ENCODE measurements around the gene EML5.
A peak's percentile ranks its signal among the peaks of the same experiment; 100 is the strongest.

EML5 gene

DNA sequence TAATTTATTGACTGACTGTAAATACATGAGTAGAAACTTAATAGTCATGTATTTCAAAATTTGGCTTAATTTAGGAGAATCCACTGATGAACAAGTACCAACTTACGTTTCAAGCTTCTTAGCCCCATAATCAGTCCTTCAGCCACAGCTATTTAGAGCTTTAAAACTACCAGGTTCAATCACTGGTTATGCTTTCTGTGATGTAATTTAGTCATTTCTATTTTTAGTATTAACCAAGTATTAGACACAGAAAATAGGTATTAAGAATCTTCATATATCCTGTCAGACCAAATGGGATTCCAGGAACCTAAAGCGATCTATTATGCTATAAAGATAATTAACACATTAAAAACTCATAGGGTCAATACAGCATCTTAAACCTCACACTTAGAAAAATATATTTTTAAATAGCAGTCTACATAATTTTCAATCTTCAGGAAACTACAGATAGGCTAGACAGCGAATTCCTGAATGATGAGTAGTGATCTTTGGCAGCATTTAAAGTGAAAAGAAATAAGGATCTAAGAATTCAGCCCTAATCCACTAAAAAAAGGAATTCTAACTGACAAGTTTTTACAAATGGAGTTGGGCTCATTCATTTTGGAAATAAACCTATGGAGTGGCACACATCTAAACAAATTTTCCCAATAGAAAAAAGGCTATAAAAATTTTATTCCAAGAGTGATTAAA lies 178.4 kb downstream of the EML5 start:
- DNase-seq: peak; percentile 80

DNA sequence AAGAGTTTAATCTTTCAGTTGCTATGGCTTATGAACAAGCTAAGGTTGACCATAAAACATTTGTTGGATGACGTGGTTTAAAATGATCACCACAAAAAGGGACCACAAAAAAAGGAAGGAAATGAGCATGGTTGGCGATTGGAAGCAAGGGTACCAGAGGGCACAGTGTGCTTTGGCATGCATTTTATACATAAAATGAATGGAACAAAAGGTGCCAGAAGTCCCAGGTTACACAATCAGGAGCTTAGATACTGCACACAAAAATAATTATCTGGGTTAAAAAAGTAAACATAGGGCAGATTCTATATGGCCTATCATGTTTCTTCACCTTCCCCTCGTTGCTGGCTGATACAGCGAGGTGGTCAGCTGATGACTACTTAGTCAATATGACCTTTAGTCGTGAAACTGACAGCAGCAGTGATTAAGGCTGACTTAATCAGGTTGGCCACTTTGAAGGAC lies 179.2 kb downstream of the EML5 start:
- DNase-seq: peak; percentile 13

DNA sequence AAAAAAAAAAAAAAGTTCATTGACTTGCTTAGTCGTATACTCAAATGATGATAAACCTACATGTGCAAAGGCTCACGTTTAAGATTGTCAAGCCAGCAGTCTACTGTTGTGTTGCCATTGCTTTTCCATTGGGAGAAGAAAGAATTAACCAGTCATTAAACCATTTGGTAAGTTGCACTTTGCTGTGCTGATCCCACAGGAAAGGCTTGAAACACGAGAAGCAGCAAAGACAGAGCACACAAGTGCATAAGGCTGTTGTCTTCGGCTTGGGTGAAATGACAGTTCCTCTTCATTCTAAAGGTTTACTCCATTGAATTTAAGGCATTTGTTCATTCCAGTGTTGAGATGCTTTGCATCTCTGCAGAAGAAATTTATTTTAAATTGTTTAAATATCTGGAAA lies 179.8 kb downstream of the EML5 start:
- no peak for DNase-seq

DNA sequence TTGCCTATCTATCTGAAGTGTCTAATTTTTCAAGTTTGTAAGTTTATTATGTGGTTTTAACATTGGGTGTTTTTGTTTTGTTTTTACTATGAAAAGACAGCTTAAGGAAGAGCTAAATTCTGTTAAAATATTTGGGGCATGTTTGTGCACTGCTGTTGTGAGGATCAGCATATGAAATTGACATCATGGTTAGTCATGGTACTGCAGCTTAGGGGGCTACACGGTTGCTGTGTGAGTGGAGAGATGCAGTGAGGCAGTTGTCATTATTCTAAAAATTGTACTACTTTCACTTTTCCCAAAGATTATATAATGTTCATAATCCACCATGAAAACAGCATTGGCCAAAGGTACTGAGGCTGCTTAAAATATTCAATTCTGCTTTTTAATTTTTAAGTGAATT lies 180.9 kb downstream of the EML5 start:
- DNase-seq: no peak

DNA sequence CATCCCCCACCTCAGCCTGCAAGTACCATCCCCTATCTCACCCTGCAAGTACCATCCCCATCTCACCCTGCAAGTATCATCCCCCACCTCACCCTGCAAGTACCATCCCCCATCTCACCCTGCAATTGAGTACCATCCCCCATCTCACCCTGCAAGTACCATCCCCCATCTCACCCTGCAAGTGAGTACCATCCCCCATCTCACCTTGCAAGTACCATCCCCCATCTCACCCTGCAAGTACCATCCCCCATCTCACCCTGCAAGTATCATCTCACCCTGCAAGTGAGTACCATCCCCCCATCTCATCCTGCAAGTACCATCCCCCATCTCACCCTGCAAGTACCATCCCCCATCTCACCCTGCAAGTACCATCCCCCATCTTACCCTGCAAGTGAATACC lies 184.9 kb downstream of the EML5 start:
- no peak for DNase-seq

DNA sequence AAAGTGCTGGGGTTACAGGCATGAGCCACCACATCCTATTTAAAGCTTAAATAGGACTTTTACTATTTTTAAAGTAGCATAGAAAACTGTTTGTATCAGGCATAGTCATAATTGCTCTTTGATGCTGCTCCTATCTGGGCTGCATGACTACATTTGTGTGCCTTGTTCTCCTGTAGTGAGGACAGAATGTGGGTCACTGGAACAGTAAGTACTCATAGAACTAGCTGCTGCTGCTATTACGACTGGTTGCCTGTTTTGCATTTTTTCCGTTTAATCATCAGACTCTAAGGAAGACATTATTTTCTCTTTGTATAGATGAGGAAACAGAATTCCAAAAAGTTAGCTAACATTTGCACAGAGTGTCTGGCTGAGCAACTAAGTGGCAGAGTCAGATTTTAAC lies 187.2 kb downstream of the EML5 start:
- no peak for DNase-seq

DNA sequence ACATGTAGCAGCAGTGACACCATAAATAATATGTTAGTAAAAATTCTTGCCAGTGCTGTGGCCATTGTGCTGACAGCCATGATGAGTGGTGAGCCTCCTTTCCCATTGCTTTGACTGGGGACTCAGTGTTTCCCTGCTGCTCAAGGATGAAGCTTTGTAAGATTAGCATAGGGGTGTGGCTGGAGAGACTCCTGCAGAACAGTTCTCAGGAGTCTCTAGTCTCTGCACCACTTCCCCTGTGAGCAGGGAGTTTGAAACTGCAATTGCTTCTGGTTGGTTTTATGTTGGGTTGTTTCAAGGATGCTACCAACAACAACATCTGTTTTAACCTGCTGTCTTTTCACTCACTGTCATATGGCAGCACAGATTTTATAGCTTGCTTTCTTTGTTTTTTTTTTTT lies 188.5 kb downstream of the EML5 start:
- no peak for DNase-seq

DNA sequence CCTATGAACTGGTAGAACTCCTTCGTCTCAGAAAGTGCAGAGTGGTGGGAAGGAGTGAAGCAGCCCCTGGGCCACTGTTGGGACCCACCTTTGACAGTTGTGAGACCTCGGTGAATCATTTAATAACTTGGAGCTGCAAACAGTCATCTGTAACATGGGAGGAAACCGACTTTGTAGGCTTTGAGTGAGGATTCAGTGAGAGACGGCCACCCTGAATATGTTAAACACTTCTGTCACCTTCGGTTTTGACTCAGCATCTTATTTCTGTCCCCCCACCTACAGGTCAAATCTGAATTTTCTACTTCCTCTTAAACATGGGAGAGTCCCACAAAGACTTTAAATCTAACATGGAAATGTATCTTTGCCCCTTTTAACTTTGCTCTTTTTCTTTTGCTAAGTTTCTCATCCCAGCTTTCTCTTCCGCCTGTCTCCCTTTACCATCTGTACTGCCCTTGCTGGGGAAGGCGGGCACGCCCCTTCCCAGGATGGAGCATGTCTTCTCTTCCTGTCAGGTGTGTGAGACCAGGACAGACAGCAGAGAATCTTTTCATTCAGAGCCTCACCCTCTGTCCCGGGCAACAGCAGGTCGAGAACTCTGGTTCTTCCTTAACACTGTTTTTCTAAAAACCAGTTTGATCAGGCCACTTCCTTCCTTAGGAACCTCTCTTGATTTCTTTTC lies 192.9 kb downstream of the EML5 start:
- DNase-seq: no peak

DNA sequence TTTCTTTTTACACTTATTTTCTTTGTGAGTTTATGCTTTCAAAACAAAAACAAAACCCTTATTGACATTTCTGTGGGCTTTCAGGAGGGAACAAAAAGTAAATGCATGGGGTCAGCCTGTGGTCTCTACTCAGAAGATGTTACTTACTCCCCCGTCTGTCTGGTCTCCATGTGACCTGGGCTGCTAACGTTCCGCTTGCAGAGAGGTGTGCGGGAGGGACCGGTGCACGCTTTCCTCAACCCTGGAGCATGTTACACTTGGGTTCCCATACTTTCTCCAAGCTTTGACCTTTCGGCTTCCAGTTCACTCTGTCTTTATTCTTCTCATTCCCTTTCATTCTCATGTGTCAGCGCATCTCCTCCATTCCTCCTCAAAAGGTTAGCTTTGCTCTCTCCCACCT lies 193.4 kb downstream of the EML5 start:
- no peak for DNase-seq

DNA sequence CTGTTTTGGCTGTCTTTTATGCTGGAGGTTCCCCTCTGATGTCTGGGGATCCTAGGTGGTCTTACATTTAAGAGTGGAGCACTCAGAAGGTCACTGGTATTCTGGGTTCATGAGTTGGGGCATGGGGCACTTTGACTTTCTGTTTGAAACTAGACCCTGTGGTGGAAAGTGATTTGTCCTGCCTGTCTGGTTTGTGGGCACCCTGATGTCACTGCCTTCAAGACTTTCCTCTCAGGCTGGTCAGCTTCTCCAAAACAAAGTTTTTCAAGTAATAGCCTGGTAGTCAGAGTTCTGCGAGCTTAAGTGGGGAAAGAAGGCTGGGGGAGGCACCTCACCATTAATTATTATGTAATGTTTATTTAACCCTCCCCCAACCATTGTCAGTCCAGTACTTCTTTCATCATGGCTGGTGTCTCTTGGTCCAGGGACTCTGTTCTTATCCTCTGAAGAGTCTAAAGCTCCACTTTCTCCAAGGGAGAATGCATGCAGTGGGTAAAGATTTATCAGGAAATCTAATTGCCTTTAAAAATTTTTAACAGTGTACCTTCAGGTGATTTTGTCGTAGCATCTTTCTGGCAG lies 194.6 kb downstream of the EML5 start:
- no peak for DNase-seq

DNA sequence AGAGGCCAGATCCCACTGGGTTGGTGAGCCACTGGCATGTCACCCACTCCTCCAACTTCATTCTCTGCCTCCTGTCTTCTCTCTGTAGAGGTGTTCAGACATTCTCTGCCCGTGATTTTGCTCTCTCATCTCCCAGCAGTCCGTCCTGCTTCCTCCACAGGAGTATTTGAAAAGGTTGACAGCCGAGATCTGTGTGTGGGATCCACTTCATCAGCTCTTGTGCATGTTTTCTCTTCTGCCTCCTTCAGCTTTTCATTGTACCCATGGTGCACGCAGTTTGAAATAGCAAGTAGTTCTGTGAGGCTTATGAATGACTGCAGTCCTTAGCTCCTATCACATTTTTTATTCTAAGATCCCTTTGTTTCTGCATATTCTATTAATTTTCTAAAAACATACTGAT lies 195.2 kb downstream of the EML5 start:
- DNase-seq: no peak

DNA sequence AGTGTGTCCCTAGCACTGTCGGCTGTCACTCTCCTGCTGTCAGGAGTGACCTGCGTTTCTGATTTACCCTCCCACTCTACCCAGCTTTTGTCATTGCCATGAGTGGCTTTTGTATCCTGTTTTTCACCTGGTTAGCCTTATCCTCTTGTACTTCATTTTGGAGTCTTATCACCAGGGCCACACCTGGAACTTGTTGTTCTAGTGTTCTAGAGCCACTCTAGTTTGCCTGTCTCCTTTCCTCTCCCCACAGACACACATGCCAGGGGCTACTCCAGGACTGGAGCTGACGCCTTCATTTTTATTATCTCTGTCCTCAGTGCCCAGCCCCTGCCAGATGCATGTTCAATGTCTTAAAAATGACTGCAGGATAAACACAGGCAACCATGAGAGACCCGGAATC lies 195.7 kb downstream of the EML5 start:
- no peak for DNase-seq

DNA sequence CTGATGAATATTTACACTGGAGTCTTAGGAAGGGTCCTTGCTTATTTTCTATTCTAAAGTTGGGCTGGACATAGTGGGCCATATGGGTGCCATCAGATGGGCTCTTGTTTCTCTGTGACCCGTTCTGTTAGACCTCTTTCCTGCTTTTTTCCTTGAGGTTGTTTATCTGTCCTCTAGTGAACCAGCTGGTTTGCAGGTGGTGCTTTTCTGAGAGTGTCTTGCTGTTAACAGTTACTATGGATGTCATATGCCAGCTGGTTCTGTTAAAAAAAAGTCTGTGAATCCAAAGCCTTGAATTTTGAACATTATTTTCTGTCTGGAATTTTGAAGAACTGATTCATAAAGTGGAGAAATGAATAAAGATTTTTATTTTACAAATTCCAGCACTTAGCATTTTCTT lies 200.7 kb downstream of the EML5 start:
- DNase-seq: no peak

DNA sequence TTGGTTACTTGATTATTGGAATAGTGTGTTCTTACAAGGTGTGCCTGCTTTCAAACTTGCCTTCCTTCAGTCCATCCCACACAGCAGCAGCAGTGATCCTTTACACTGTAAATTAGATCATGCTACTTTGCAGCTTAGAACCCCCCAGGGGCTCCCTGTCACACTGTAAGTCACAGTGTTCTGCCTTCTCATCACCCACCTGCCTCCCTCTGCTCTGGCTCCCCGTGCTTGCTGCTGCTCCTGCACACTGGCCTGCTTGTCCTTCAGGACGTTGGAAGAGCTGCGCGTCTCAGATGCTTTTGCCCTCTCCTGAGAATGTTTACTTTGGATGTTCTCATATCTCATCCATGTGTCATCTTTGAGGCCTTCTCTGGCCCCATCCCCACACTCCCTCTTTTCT lies 202.6 kb downstream of the EML5 start:
- DNase-seq: no peak

DNA sequence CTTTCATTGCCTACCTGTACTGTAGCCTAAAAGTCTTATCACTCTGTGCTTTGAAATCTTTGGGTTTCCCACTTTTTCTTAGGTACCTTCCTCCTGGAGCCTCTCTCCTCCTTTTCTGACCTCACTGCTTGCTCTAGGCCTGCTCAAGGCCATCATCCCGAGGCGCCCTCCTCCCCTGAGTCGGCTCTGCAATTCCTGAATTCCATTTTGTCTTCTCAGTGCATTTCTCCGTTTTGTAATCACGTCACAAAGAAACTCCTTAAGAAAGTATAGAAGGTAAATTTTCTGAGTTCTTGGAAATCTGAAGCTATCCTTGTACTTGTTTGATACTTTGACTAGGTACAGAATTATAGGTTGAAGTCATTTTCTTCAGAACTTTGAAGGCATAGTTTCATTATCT lies 204.7 kb downstream of the EML5 start:
- no peak for DNase-seq

DNA sequence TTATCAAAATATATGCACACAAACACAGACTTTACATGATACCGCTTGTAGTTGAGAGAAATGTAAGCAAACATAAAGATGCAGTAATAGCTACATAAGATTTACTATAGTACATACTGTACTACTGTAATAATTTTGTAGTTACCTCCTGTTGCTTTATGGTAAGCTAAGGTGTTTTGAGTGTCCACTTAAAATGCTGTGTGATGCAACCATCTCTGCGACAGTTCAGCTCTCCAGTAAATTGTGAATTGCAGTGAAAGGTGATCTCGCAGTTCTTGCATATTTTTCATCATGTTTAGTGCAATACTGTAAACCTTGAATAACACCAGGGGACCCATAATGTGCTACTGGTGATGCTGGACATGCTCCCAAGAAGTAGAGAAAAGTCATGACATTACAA lies 208.3 kb downstream of the EML5 start:
- no peak for DNase-seq

DNA sequence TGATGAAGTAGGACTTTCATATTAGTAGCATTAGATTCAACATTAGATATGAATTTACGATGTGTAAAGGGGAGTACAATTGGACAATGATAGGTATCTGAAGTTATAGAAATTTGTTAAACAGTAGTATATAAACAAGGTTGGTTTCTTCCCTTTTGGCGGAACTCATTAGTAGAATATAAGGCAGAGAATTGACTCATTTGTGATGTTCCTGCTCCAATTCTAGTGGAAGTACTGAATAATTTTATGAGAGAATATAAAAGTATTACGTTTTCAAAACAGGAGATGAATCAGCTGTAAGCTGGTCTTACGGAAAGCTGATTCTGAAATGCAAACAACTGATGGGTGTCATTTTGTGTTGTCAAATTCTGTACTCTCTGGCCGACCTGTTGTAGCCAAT lies 216.5 kb downstream of the EML5 start:
- no peak for DNase-seq

DNA sequence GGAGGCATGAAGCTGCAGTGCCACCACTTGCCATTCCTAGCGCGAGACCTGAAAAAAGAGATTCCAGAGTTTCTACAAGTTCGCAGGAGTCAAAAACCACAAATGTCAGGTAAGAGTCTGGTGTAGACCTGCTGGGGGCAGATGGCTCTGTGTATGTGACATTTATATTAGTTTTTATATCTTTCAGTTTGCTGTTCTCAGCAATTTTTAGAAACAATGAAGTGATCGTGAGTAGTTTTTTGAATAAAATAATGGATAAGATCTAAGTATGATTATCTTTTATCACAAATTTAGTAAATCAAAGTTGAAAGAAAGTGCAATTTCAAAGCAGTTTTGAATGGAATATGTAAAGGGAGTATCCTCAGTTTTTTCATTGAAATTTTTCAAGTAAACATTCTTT lies 220.6 kb downstream of the EML5 start:
- DNase-seq: no peak

DNA sequence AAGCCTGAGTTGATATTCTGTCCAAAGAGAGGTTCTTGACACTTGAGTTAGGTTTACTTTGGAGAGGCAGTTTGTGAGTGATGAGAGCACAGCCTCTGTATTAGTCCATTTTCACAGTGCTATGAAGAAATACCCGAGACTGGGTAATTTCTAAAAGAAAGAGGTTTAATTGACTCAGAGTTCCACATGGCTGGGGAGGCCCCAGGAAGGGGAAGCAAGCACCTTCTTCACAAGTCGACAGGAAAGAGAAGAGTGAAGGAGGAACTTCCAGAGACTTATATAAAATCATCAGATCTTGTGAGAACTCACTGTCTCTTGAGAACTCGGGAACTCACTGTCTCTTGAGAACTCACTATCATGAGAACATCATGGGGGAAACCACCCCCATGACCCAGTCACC lies 224.6 kb downstream of the EML5 start:
- no peak for DNase-seq

DNA sequence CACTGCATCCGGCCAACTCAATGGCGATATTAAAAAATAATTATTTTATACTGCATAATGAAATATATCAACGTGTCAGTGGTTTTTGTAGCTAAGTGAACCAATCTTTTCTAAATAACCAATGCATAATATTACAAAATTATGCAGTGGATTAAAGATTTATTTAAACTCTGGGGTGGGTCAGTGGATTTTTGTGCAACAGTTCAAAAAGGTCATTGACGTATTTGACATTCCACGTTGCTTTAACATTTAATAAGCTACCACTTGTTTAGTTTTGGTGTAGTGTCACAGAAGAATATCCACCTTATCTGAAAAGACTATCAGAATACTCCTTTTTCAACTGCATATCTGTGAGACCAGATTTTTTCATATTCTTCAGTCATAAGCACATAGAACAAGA lies 227.3 kb downstream of the EML5 start:
- no peak for DNase-seq

DNA sequence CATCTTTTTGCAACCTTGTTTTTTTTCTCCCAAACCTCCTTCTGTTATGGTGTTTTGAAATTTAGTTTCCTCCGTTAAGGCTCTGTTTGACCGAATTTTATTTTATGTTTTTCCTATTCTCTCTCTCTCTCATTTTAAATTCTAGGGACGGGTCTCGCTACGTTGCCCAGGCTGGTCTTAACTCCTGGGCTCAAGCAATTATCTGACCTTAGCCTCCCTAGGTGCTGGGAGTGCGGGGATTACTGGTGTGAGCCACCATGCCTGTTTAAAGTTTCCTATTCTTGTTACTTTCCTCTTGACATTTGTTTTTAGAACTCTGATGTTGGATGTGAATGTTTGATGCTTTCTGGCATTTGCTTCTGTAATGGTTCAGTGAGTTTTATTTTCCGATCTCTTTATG lies 228.9 kb downstream of the EML5 start:
- no peak for DNase-seq

DNA sequence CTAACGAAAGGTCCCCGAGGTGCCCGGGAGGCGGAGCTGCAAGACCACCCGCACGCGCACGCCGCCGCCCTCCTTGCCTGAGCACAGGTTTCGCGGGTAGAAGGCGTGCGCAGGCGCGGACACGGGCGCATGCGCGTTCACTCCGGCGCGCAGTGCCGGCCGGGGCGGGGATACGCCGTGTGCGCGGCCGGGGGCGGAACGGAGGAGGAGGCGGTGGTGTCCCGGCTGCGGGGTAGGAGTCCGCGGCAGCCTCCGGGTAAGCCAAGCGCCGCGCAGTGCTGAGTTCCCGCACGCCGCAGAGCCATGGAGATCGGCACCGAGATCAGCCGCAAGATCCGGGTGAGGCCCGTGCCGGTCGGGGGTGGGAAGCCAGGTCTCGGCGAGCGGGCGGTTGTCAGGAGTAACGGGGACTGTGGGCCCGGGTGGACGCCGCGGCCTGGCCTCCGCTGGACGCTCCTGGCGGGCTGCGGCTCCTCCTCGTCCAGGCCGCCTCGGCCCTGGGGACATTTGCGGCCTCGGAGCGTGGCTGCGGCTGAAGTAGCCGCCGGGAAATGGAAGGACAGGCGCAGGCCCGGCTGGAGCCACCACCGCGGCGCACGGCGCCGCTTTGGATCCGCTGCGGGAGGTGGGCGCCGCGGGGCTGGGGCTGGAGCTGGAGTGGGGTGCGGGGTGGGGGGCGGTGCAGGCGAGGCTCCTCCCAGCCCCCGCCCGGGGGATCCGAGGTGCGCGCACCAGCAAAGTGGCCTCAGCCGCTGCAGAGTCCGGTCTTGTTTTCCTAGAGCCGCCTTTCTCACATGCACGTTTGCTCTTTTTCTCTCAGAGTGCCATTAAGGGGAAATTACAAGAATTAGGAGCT lies 229.7 kb downstream of the EML5 start, which contains the start of gene ZC3H14:
TSS of gene ZC3H14 (plus strand) at position 207 of the 856 bp plus-strand sequence. CDS start at position 304, 97 bp downstream.
- peak; percentile 89 for DNase-seq

DNA sequence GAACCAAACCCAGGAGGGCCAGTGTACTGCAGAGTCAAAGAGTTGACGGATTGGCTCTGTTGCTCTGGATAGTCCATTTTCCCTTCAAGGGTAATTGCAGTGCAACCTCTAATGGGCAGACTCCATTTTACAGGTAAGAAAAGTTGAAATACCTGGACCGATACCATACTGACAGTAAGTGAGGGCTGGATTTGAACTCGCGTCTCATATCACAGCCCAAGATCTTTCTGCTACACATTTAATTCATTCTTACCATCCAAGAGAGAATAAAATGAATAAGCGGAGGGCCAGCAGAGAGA lies 230.3 kb downstream of the EML5 start:
- DNase-seq: no peak

Measured in fibroblast of skin of abdomen (primary cell).